ENCODE measurements around the gene RALGPS2.

The RALGPS2 gene

DNA sequence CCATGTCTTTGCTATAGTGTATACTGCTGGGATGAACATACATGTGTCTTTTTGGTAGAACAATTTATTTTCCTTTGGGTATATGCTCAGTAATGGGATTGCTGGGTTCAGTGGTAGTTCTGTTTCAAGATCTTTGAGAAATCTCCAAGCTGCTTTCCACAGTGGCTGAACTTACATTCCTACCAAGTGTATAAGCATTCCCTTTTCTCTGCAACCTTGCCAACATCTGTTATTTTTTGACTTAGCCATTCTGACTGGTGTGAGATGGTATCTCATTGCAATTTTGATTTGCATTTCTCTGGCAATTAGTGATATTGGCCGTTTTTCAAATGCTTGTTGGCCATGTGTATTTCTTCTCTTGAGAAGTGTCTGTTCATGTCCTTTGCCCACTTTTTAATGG is 183.3 kb downstream of the RALGPS2 start:
- DNase-seq (ENCODE audit: low read depth) = peak; percentile 51
- no peak for TF ChIP-seq CTCF (conservative IDR thresholded peaks at IDR 0.05; ENCODE audit: low read depth, low read length)
- no peak overlapping the region for H3K4me3 ChIP-seq (ENCODE audit: low read depth, low read length)

- no peak for DNase-seq (ENCODE audit: low read depth)
- TF ChIP-seq CTCF (conservative IDR thresholded peaks at IDR 0.05; ENCODE audit: low read depth, low read length) = no peak
- no peak overlapping the region for H3K4me3 ChIP-seq (ENCODE audit: low read depth, low read length)
Observed at GRCh38 chr1:178910023-178910422, 185.0 kb downstream of the RALGPS2 start.

DNA sequence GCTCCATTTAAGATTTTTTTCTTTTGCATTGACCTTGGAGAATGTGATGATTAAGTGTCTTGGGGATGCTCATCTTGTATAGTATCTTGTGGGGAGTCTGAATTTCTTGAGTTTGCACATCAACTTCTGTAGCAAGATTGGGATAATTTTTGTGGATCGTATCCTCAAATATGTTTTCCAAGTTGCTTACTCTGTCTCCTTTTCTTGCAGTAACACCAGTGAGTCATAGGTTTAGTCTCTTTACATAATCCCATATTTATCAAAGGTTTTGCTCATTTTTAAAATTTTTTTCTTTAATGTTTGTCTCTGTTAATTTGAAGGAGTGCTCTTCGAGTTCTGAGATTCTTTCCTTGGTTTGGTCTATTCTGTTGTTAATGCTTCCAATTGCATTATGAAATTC is 187.6 kb downstream of the RALGPS2 start:
- no peak for DNase-seq (ENCODE audit: low read depth)

GRCh38 chr1:178916448-178917174 is 191.6 kb downstream of the RALGPS2 start:
- peak; percentile 26 for DNase-seq (ENCODE audit: low read depth)
- H3K4me3 ChIP-seq (ENCODE audit: low read depth, low read length) = no peak overlapping the region
- no peak for TF ChIP-seq CTCF (conservative IDR thresholded peaks at IDR 0.05; ENCODE audit: low read depth, low read length)

More for the DNA sequence above, 187.6 kb downstream of the RALGPS2 start:
- no peak overlapping the region for H3K4me3 ChIP-seq (ENCODE audit: low read depth, low read length)
- no peak for TF ChIP-seq CTCF (conservative IDR thresholded peaks at IDR 0.05; ENCODE audit: low read depth, low read length)

- H3K4me3 ChIP-seq (ENCODE audit: low read depth, low read length) = no peak overlapping the region
- no peak for DNase-seq (ENCODE audit: low read depth)
- no peak for TF ChIP-seq CTCF (conservative IDR thresholded peaks at IDR 0.05; ENCODE audit: low read depth, low read length)
Observed at GRCh38 chr1:178918308-178918707, 193.3 kb downstream of the RALGPS2 start.

GRCh38 chr1:178918955-178919354 is 193.9 kb downstream of the RALGPS2 start:
- H3K4me3 ChIP-seq (ENCODE audit: low read depth, low read length) = no peak overlapping the region
- no peak for TF ChIP-seq CTCF (conservative IDR thresholded peaks at IDR 0.05; ENCODE audit: low read depth, low read length)
- peak; percentile 29 for DNase-seq (ENCODE audit: low read depth)

GRCh38 chr1:178919581-178919980 is 194.5 kb downstream of the RALGPS2 start:
- no peak overlapping the region for H3K4me3 ChIP-seq (ENCODE audit: low read depth, low read length)
- no peak for TF ChIP-seq CTCF (conservative IDR thresholded peaks at IDR 0.05; ENCODE audit: low read depth, low read length)
- DNase-seq (ENCODE audit: low read depth) = no peak

All from choroid plexus epithelial cell (primary cell).